ENCODE results near the gene CCDC88A.

DNA sequence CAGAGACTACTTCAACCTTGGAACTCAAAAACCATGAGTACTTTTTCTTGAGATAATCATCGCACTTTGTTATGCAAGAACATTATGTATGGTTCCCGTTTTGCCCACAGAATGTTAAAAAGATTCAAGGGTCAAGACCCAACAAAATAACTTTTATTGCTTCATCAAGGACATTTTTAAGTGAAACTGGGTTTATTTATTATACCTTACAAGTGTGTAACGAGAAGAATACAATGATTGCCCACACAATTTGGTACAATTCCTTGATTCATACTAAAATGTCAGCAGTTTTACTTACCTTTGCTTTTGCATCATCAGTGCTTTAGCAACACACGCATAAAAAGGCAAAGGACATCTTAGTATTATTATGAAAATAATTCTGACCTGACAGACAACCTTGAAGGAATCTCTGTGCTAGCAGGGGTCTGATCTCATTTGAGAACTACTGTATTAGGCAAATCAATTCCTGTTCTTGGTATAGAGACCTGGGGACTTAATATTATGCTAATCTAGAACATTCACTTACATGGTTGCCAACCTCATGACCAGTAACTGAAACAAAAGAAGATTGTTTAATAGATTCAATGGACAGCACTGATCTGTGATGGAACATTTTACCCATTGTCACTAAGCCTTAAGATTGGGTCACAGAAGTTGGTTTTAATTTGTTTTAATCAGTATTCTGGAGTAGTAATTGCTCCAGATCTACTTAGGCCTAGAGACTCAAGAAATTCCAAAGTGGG is 16.2 kb downstream of the CCDC88A start:
- no peak for TF ChIP-seq EZH2 (IDR thresholded peaks at IDR 0.05; ENCODE audit: low read depth)
- TF ChIP-seq, protein P1, sequence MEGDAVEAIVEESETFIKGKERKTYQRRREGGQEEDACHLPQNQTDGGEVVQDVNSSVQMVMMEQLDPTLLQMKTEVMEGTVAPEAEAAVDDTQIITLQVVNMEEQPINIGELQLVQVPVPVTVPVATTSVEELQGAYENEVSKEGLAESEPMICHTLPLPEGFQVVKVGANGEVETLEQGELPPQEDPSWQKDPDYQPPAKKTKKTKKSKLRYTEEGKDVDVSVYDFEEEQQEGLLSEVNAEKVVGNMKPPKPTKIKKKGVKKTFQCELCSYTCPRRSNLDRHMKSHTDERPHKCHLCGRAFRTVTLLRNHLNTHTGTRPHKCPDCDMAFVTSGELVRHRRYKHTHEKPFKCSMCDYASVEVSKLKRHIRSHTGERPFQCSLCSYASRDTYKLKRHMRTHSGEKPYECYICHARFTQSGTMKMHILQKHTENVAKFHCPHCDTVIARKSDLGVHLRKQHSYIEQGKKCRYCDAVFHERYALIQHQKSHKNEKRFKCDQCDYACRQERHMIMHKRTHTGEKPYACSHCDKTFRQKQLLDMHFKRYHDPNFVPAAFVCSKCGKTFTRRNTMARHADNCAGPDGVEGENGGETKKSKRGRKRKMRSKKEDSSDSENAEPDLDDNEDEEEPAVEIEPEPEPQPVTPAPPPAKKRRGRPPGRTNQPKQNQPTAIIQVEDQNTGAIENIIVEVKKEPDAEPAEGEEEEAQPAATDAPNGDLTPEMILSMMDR (conservative IDR thresholded peaks at IDR 0.05): no peak
